Activated CD8-positive, alpha-beta T cell treated with anti-CD3 and anti-CD28 coated beads for 36 hours (primary cell): Measurements from ENCODE around the gene TMCC2. TPM values are rescaled to one million over a fixed set of nuclear protein-coding genes. Genes with fewer than 3 reads are reported as not detected.

Source experiments
- ATAC-seq: fragments of 200-7000 bp; cut with Tn5 transposase; one replicate; pipeline ENCODE4 v1.10.0; 2021; ENCODE audit warnings: mild to moderate bottlenecking, moderate library complexity
- CTCF ChIA-PET: fragments of 350-600 bp; sonication (Branson Sonifier 250); formaldehyde crosslinking; loops from one replicate; lab custom pipeline; 2021; ENCODE audit warnings: antibody characterized with exemption; lab: Charles Lee
- POLR2A ChIA-PET: fragments of 350-600 bp; sonication (Branson Sonifier 250); formaldehyde crosslinking; loops from one replicate; lab custom pipeline; 2021; ENCODE audit warnings: antibody characterized with exemption; lab: Charles Lee
- DNase-seq: peaks from one replicate; pipeline ENCODE4 v3.0.0-alpha.2; 2020
- H3K27ac Mint-ChIP-seq: one replicate; pipeline ENCODE4 v1.8.0; 2021; ENCODE audit warnings: mild to moderate bottlenecking, mixed read lengths
- H3K27me3 Mint-ChIP-seq: one replicate; pipeline ENCODE4 v1.8.0; 2021; ENCODE audit warnings: mixed read lengths
- H3K36me3 Mint-ChIP-seq: one replicate; pipeline ENCODE4 v1.8.0; 2021; ENCODE audit warnings: low read depth, mixed read lengths
- H3K4me1 Mint-ChIP-seq: one replicate; pipeline ENCODE4 v1.8.0; 2021; ENCODE audit warnings: low read depth, mixed read lengths
- H3K4me3 Mint-ChIP-seq: one replicate; pipeline ENCODE4 v1.8.0; 2021; ENCODE audit warnings: mild to moderate bottlenecking, moderate library complexity, mixed read lengths
- H3K9me3 Mint-ChIP-seq: one replicate; pipeline ENCODE4 v1.8.0; 2021; ENCODE audit warnings: mixed read lengths
- CTCF ChIP-seq: fragments of 200-600 bp; IDR thresholded peaks from one replicate; pipeline ENCODE4 v1.8.0; 2022; ENCODE audit warnings: antibody characterized with exemption, mild to moderate bottlenecking
- intact Hi-C: fragments of 100-400 bp; cut with micrococcal nuclease; formaldehyde crosslinking; loops from one replicate; pipeline ENCODE4 v1.10.0; 2022
- total RNA-seq, 2 experiments: library from RNA; stranded (reverse); gene quantifications; one replicate each; pipeline ENCODE4 v1.2.3, GENCODE V29; 2021

Gene TMCC2
- total RNA-seq, 2 experiments from 2014 or later: 6.6 to 7.1 TPM

- intact Hi-C loops: no loop called here
- H3K27me3 Mint-ChIP-seq: no peaks in the 10 kb centered on the region
- no peak for TF ChIP-seq CTCF
- no peaks in the 10 kb centered on the region for H3K9me3 Mint-ChIP-seq
- CTCF ChIA-PET: interaction anchor here (0.9 to 23.4 kb wide), 12 partner anchors 7 to 218 kb away, joined by 3 to 1285 read pairs (median 5); partner anchors contain the start of genes NUAK2 and RBBP5
- H3K4me1 Mint-ChIP-seq: peaks cover 16% of the 10 kb centered on the region
- H3K4me3 Mint-ChIP-seq: no peak overlapping the region
- ATAC-seq (no peak), DNase-seq (no peak)
- POLR2A ChIA-PET: interaction anchor here (1.1 kb wide), 1 partner anchor 58 kb away, joined by 3 read pairs; no protein-coding TSS in a partner anchor
- no peaks in the 10 kb centered on the region for H3K36me3 Mint-ChIP-seq
- H3K27ac Mint-ChIP-seq: no peak overlapping the region
Measured at GRCh38 chr1:205270271-205270670, 42.5 kb downstream of the TMCC2 start.

- intact Hi-C loops: no loop called here
- H3K27ac Mint-ChIP-seq: no peak overlapping the region
- no peak for ATAC-seq
- H3K4me3 Mint-ChIP-seq: no peak overlapping the region
- peaks cover 21% of the 10 kb centered on the region for H3K4me1 Mint-ChIP-seq
- no peak for TF ChIP-seq CTCF
- ChIA-PET POLR2A (interaction anchor here (1.1 kb wide), 1 partner anchor 57 kb away, joined by 3 read pairs; no protein-coding TSS in a partner anchor), CTCF (interaction anchor here (0.9 to 23.4 kb wide), 13 partner anchors 7 to 214 kb away, joined by 3 to 1285 read pairs (median 4); partner anchors contain the start of genes NUAK2 and RBBP5)
- H3K27me3 Mint-ChIP-seq: no peaks in the 10 kb centered on the region
- no peak for DNase-seq
- no peaks in the 10 kb centered on the region for H3K36me3 Mint-ChIP-seq
- H3K9me3 Mint-ChIP-seq: no peaks in the 10 kb centered on the region
Measured at GRCh38 chr1:205270764-205271163, 43.0 kb downstream of the TMCC2 start.

GRCh38 chr1:205271277-205271676 is 43.5 kb downstream of the TMCC2 start:
- Mint-ChIP-seq H3K9me3 (no peaks in the 10 kb centered on the region), H3K27me3 (no peaks in the 10 kb centered on the region), H3K4me3 (no peak overlapping the region), H3K36me3 (no peaks in the 10 kb centered on the region), H3K27ac (no peak overlapping the region), H3K4me1 (peaks cover 22% of the 10 kb centered on the region)
- DNase-seq (no peak), ATAC-seq (no peak)
- intact Hi-C loops: no loop called here
- ChIA-PET CTCF (interaction anchor here (0.9 to 23.4 kb wide), 13 partner anchors 8 to 214 kb away, joined by 3 to 1285 read pairs (median 4); partner anchors contain the start of genes NUAK2 and RBBP5), POLR2A (interaction anchor here (1.1 kb wide), 1 partner anchor 54 kb away, joined by 4 read pairs; no protein-coding TSS in a partner anchor)
- TF ChIP-seq CTCF: no peak

GRCh38 chr1:205271745-205272144 is 44.0 kb downstream of the TMCC2 start:
- CTCF ChIA-PET: interaction anchor here (0.7 to 23.4 kb wide), 13 partner anchors 8 to 213 kb away, joined by 3 to 1285 read pairs (median 10); partner anchors contain the start of gene NUAK2
- TF ChIP-seq CTCF: no peak
- no peak for ATAC-seq

GRCh38 chr1:205272536-205272935 is 44.8 kb downstream of the TMCC2 start:
- no peak for TF ChIP-seq CTCF
- intact Hi-C loops: no loop called here
- Mint-ChIP-seq H3K4me1 (peaks cover 25% of the 10 kb centered on the region), H3K27me3 (no peaks in the 10 kb centered on the region), H3K36me3 (no peaks in the 10 kb centered on the region), H3K4me3 (no peak overlapping the region), H3K27ac (no peak overlapping the region), H3K9me3 (no peaks in the 10 kb centered on the region)
- DNase-seq: no peak
- ChIA-PET CTCF (interaction anchor here (0.7 to 23.4 kb wide), 19 partner anchors 9 to 265 kb away, joined by 3 to 1285 read pairs (median 8); partner anchors contain the start of gene NUAK2), POLR2A (interaction anchor here (1.1 to 1.4 kb wide), 3 partner anchors 12 to 53 kb away, joined by 3 to 9 read pairs (median 4); no protein-coding TSS in a partner anchor)
- ATAC-seq: no peak

More at GRCh38 chr1:205271745-205272144, 44.0 kb downstream of the TMCC2 start:
- intact Hi-C loops: no loop called here
- Mint-ChIP-seq H3K36me3 (no peaks in the 10 kb centered on the region), H3K27me3 (no peaks in the 10 kb centered on the region), H3K9me3 (no peaks in the 10 kb centered on the region), H3K4me3 (no peak overlapping the region), H3K27ac (no peak overlapping the region), H3K4me1 (peaks cover 25% of the 10 kb centered on the region)
- no peak for DNase-seq
- POLR2A ChIA-PET: interaction anchor here (1.1 to 1.2 kb wide), 2 partner anchors 13 to 54 kb away, joined by 3 to 4 read pairs; no protein-coding TSS in a partner anchor
